ENCODE data around the gene ZNF692. TPM values are rescaled to one million over a fixed set of nuclear protein-coding genes. Genes with fewer than 3 reads are reported as not detected.

The ZNF692 gene
- total RNA-seq, 1 experiment from 2014 or later: 40.1 TPM

DNA sequence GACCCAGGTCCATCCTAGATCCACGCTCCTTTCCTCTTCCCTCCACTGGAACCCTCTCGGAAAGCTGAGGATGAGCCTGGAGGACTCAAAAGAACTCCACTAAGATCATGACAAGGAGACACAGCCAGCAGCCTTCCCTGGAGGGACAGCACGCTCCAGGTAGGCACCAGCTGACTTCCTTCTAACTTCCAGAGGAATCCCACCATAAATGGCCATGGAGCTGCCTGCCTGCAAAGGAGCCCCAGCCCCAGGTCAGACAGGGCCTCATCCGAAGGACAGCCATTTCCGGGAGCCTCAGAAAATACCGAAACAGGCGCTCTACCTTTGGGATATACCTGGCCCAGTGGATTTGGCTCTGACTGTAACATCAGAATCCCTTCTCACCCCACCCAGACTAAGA lies 37.2 kb downstream of the ZNF692 start:
- Histone ChIP-seq H3K79me2 (ENCODE audit: insufficient read depth, low read length) (peaks cover 5% of the 10 kb centered on the region; the same call in 1 of the 2 replicates), H3K4ac (ENCODE audit: low read depth, low read length) (no peak overlapping the region), H2BK120ac (ENCODE audit: low read depth, low read length, poor library complexity, severe bottlenecking) (no peak overlapping the region), H3K18ac (ENCODE audit: insufficient read length, low read depth, low read length) (no peak overlapping the region), H2BK5ac (ENCODE audit: insufficient read length, low read length) (no peak overlapping the region), H3T11ph (ENCODE audit: low read length) (no peak overlapping the region), H3K56ac (ENCODE audit: insufficient read length, low read depth, low read length) (no peak overlapping the region), H2BK15ac (ENCODE audit: low read depth, low read length) (no peak overlapping the region), H4K5ac (ENCODE audit: insufficient read length, low read depth, low read length) (no peak overlapping the region), H3K23ac (ENCODE audit: insufficient read length, low read depth, low read length) (no peak overlapping the region), H2BK12ac (ENCODE audit: insufficient read length, low read depth, low read length) (no peak overlapping the region), H3K79me1 (ENCODE audit: insufficient read depth, low read depth, low read length, poor library complexity, severe bottlenecking) (peaks cover 12% of the 10 kb centered on the region), H3K4me2 (ENCODE audit: insufficient read depth, insufficient read length, low read length) (no peak overlapping the region), H3K27me3 (ENCODE audit: insufficient read depth, low read length) (no peaks in the 10 kb centered on the region), H3K4me1 (ENCODE audit: insufficient read depth, low read length) (peaks cover 2% of the 10 kb centered on the region; the same call in 1 of the 2 replicates), H2AFZ (ENCODE audit: low read length) (no peak overlapping the region), H2BK20ac (ENCODE audit: low read depth, low read length, poor library complexity, severe bottlenecking) (no peak overlapping the region), H4K8ac (replicated peaks; ENCODE audit: insufficient read length, low read depth, low read length) (no peak overlapping the region), H3K9me3 (ENCODE audit: control insufficient read depth, low read depth, low read length) (no peaks in the 10 kb centered on the region), H3K9ac (ENCODE audit: extremely low read depth, insufficient read length, low read length) (no peak overlapping the region), H4K91ac (ENCODE audit: insufficient read length, low read depth, low read length) (no peak overlapping the region), H3K27ac (ENCODE audit: insufficient read length, low read depth, low read length) (no peak overlapping the region), H3K23me2 (ENCODE audit: insufficient read length, low read depth, low read length, poor library complexity, severe bottlenecking) (peaks cover 4% of the 10 kb centered on the region), H2AK5ac (ENCODE audit: insufficient read length, low read length) (no peak overlapping the region), H4K20me1 (ENCODE audit: control insufficient read depth, insufficient read depth, insufficient read length) (no peaks in the 10 kb centered on the region), H3K14ac (ENCODE audit: insufficient read depth, low read length) (no peak overlapping the region)
- no peak overlapping the region for H3K27ac Mint-ChIP-seq
- H3K4me1 Mint-ChIP-seq: peaks cover 23 to 25% of the 10 kb centered on the region in 2 experiments
- H3K36me3 Mint-ChIP-seq (ENCODE audit: insufficient read depth in 1 of 3, low read depth in 3 of 3): peaks cover 13 to 49% (median 47%) of the 10 kb centered on the region in 3 experiments; a peak in 6 of 7 replicates
- DNase-seq: no peak
- H3K4me3 Mint-ChIP-seq: no peak overlapping the region
- no CpG with 5 or more reads among the region's 7 CpGs for WGBS (ENCODE audit: extremely low coverage, insufficient read length, low lambda C conversion rate)
- H3K9me3 Mint-ChIP-seq: no peaks in the 10 kb centered on the region; a peak in 2 of 5 replicates
- TF ChIP-seq, protein P1, sequence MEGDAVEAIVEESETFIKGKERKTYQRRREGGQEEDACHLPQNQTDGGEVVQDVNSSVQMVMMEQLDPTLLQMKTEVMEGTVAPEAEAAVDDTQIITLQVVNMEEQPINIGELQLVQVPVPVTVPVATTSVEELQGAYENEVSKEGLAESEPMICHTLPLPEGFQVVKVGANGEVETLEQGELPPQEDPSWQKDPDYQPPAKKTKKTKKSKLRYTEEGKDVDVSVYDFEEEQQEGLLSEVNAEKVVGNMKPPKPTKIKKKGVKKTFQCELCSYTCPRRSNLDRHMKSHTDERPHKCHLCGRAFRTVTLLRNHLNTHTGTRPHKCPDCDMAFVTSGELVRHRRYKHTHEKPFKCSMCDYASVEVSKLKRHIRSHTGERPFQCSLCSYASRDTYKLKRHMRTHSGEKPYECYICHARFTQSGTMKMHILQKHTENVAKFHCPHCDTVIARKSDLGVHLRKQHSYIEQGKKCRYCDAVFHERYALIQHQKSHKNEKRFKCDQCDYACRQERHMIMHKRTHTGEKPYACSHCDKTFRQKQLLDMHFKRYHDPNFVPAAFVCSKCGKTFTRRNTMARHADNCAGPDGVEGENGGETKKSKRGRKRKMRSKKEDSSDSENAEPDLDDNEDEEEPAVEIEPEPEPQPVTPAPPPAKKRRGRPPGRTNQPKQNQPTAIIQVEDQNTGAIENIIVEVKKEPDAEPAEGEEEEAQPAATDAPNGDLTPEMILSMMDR (conservative IDR thresholded peaks at IDR 0.05): no peak
- H3K27me3 Mint-ChIP-seq (ENCODE audit: low read depth): no peaks in the 10 kb centered on the region

Data from H9 (cell line).